GM19023 (cell line): Measurements from ENCODE around the gene LTBP1.
"Not testable (repeated sequence)": the region's sequence is repeated elsewhere in the genome, so short reads cannot be mapped to it uniquely, and the experiment has no call there.

Experiments used
- ATAC-seq: cut with Tn5 transposase; IDR thresholded peaks from one replicate; pipeline ENCODE4 v1.9.1; 2021; ENCODE audit warnings: mild to moderate bottlenecking, moderate library complexity; ENCODE audit not compliant: unreplicated experiment

The LTBP1 gene

GRCh38 chr2:33437297-33437696 lies 490.5 kb downstream of the LTBP1 start:
- ATAC-seq = no peak

GRCh38 chr2:33437815-33438214 lies 491.1 kb downstream of the LTBP1 start:
- ATAC-seq = no peak

- ATAC-seq = peak; percentile 80
Measured at GRCh38 chr2:33441235-33441810, 494.6 kb downstream of the LTBP1 start.

GRCh38 chr2:33442052-33442451 lies 495.3 kb downstream of the LTBP1 start:
- ATAC-seq = not testable (repeated sequence)

GRCh38 chr2:33442528-33443079 lies 495.9 kb downstream of the LTBP1 start:
- ATAC-seq = no peak

GRCh38 chr2:33443274-33443829 lies 496.6 kb downstream of the LTBP1 start:
- ATAC-seq = no peak

- no peak for ATAC-seq
Measured at GRCh38 chr2:33444967-33445366, 498.2 kb downstream of the LTBP1 start.

GRCh38 chr2:33448220-33448899 lies 501.6 kb downstream of the LTBP1 start:
- no peak for ATAC-seq
